SK-N-MC (cell line): Measurements from ENCODE around the gene OR1L8.

Experiments used
- EZH2 ChIP-seq: fragments of 200-600 bp; sonication (generic); IDR thresholded peaks from one replicate; pipeline ENCODE4 v1.6.1; 2017; ENCODE audit warnings: antibody characterized with exemption
- POLR2AphosphoS5 ChIP-seq: IDR thresholded peaks from 2 replicates; pipeline ENCODE4 v1.6.1; 2012; ENCODE audit warnings: mild to moderate bottlenecking, low read depth, low read length, borderline replicate concordance

DNA sequence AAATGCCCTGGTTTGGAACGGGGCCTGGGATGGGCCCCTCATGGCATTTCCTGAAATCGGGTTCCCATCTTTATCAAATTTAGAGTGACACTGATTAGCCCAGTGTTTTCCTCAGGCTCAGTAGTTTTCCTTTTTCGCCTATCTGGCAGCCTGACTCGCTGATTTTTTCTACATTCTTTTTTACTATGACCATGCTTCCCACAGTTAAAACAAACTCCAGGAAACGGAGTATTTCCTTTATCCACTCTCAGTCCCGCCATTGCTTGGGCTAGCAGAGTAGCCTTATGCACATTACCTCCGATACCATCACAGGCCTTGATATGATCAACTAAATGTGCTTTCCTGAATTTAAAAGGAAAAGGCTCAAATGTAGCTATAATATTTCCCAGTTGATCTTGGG, 36.8 kb upstream of the OR1L8 start:
- TF ChIP-seq EZH2 (no peak), POLR2AphosphoS5 (no peak)
